ENCODE results near the gene COL1A2.

COL1A2 gene

DNA sequence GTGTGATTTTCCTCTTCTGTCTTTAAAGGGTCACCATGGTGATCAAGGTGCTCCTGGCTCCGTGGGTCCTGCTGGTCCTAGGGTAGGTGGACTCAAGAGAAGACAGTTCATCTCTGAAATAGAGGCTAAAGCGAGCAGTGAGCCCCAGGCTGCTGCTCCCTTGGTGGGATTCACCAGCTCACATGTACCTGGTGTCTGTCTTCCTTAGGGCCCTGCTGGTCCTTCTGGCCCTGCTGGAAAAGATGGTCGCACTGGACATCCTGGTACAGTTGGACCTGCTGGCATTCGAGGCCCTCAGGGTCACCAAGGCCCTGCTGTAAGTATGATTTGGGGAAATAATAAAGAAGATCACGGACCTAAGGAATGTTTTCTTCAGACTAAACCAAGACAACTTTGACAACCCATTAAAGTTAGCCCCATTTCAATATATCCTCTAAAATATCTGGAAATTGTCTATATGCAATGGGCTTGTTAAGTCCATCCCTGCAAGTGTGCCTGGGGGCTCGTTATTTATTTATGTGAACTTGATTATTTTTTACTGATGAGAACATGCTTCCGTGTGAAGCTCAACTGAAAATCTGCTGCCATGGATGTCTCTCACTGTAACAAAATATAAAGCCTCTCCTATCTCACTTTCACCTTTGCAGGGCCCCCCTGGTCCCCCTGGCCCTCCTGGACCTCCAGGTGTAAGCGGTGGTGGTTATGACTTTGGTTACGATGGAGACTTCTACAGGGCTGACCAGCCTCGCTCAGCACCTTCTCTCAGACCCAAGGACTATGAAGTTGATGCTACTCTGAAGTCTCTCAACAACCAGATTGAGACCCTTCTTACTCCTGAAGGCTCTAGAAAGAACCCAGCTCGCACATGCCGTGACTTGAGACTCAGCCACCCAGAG is 32.5 kb downstream of the COL1A2 start:
- no peaks in the 10 kb centered on the region for H3K36me3 Mint-ChIP-seq (ENCODE audit: low read depth)

DNA sequence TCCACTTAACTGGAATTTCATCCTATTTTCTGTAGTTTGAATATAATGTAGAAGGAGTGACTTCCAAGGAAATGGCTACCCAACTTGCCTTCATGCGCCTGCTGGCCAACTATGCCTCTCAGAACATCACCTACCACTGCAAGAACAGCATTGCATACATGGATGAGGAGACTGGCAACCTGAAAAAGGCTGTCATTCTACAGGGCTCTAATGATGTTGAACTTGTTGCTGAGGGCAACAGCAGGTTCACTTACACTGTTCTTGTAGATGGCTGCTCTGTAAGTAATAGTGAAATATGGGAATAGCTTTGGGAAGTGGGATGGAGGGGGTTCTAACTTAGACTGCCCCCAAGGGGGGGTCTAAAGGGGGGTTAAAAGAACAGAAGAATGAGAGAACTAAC is 34.5 kb downstream of the COL1A2 start:
- Mint-ChIP-seq H3K27me3 (ENCODE audit: low read depth) (no peaks in the 10 kb centered on the region), H3K4me3 (no peak overlapping the region), H3K9me3 (no peaks in the 10 kb centered on the region), H3K36me3 (ENCODE audit: low read depth) (no peaks in the 10 kb centered on the region), H3K27ac (no peak overlapping the region), H3K4me1 (ENCODE audit: low read depth) (no peaks in the 10 kb centered on the region)

More for the DNA sequence above, 32.5 kb downstream of the COL1A2 start:
- Mint-ChIP-seq H3K27ac (no peak overlapping the region), H3K27me3 (ENCODE audit: low read depth) (no peaks in the 10 kb centered on the region), H3K9me3 (no peaks in the 10 kb centered on the region), H3K4me3 (no peak overlapping the region), H3K4me1 (ENCODE audit: low read depth) (no peaks in the 10 kb centered on the region)

DNA sequence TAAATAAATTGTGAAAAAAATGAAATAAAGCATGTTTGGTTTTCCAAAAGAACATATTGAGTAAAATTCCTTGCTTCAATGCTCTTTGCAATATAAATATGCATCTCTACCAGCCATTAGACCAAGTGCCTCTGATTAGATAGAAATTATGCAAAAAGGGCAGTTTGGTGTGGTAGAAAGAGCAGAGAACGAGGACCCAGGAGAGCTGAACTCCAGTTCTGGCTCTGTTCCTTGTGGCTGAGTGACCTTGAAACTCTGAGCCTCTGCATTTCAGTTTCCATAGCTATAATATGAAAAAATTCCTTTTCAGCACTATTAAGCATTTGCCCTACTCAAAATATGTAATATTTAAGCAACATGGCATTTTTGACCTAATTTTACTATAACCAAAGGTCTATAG is 36.5 kb downstream of the COL1A2 start:
- H3K4me1 Mint-ChIP-seq (ENCODE audit: low read depth): no peaks in the 10 kb centered on the region
- H3K27ac Mint-ChIP-seq: no peak overlapping the region
- no peaks in the 10 kb centered on the region for H3K36me3 Mint-ChIP-seq (ENCODE audit: low read depth)
- H3K9me3 Mint-ChIP-seq: no peaks in the 10 kb centered on the region
- H3K4me3 Mint-ChIP-seq: no peak overlapping the region
- peaks cover 2% of the 10 kb centered on the region for H3K27me3 Mint-ChIP-seq (ENCODE audit: low read depth)

DNA sequence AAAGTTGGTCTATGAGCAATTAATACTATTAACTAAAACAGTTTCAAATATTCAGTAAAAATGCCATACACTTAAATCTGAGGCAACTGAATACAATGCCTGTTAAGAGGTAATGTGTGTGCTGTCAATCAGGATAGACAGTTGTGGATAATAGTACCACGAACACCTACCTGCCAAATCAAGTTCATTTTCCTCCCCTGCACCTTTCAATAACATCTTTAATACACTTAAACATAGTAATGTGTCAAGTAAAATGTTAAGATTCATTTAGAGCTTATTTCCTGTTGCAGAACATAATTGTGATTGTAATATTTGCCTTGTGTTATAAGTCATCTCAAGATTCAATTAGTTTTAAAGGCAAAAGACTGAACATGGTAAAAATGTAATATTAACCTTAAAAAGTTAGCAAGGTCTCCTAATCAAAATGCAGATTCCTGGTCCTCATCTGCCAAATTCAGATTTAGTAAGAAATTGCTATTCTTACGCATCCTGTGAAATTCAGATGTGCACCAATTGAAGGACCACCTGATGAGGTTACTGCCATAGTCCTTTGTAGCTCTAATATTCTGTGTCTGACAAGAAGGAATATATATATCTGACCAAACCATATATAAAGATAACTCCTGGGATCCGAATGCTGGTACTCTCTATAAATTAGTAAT is 37.1 kb downstream of the COL1A2 start:
- H3K36me3 Mint-ChIP-seq (ENCODE audit: low read depth): no peaks in the 10 kb centered on the region
- H3K4me1 Mint-ChIP-seq (ENCODE audit: low read depth): no peaks in the 10 kb centered on the region
- H3K27ac Mint-ChIP-seq: no peak overlapping the region
- H3K9me3 Mint-ChIP-seq: no peaks in the 10 kb centered on the region
- H3K27me3 Mint-ChIP-seq (ENCODE audit: low read depth): peaks cover 5% of the 10 kb centered on the region
- no peak overlapping the region for H3K4me3 Mint-ChIP-seq

DNA sequence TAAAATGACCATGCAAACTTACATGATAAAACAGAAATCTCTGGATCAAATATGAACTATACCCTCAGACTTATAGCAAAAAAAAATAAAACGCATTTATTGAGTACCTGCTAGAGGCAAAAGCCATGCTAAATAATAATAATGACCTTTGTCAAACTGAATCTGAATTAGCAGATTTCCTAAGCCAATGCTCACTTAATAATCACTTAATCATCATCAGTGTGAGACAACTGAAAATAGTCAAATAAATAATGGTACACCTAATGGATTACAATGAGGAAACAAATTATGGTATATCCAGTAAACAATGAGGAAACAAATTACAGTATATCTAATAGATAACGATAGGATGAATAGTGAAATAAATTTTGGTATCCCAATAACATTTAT is 37.6 kb downstream of the COL1A2 start:
- Mint-ChIP-seq H3K9me3 (no peaks in the 10 kb centered on the region), H3K27ac (no peak overlapping the region), H3K4me3 (no peak overlapping the region), H3K36me3 (ENCODE audit: low read depth) (no peaks in the 10 kb centered on the region), H3K27me3 (ENCODE audit: low read depth) (peaks cover 5% of the 10 kb centered on the region), H3K4me1 (ENCODE audit: low read depth) (no peaks in the 10 kb centered on the region)

DNA sequence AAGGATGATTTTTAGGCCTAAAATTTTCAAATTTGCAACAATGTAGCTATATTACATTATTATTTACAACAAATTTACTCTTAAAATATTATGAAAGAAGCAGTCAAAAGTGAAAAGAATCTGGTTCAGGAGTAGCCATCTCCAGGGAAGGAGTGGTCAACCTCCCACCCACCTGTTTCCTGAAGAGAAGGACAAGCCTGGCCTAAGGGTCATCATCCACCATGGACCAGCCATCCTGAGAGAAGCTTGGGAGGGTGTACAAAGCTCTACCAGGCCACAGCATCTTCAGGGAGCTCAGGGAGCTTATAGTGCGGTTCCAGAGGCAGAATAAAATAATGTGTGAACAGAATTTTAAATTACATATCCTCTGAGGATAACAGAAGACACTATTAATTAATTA is 38.1 kb downstream of the COL1A2 start:
- no peak overlapping the region for H3K4me3 Mint-ChIP-seq
- no peaks in the 10 kb centered on the region for H3K4me1 Mint-ChIP-seq (ENCODE audit: low read depth)
- H3K36me3 Mint-ChIP-seq (ENCODE audit: low read depth): no peaks in the 10 kb centered on the region
- H3K9me3 Mint-ChIP-seq: no peaks in the 10 kb centered on the region
- peaks cover 6% of the 10 kb centered on the region for H3K27me3 Mint-ChIP-seq (ENCODE audit: low read depth)
- H3K27ac Mint-ChIP-seq: no peak overlapping the region

DNA sequence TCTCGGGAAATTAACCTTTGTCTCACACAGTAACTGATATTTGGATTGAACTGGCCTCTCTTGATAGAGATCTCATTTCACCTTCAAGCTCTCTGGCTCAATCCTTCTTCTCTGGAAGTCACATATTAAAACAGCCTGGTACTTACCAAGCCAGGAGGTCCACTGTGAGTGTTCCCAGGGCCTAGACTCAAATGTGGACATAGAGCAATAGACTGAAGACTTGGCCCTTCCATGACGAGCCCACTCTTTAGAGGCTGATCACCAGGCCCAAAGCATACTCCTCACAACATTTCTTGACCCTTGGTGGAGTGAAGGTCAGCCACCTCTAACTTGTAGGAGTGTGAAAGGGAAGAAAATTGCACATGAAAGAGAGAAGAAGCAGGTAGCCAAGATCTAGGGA is 38.5 kb downstream of the COL1A2 start:
- Mint-ChIP-seq H3K9me3 (no peaks in the 10 kb centered on the region), H3K36me3 (ENCODE audit: low read depth) (no peaks in the 10 kb centered on the region), H3K4me3 (no peak overlapping the region), H3K4me1 (ENCODE audit: low read depth) (no peaks in the 10 kb centered on the region), H3K27ac (no peak overlapping the region), H3K27me3 (ENCODE audit: low read depth) (peaks cover 10% of the 10 kb centered on the region)

DNA sequence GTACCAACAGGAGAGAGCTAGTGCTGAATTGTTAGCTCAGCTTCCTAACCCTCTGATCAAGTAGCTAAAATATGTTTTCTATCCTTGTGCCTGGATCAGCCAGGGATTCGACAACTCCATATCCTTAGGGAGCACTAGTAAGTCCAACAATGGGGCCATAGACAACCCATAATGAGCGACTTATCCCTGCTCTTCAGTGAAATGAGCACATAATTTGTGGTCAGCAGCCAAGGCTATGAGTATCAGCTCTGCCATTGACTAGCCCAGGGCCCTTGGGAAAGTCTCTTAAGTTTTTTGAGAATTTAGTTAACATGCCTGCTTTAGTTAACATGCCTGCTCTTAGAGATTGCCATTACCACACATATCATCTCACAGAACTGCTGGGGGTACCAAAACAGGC is 39.3 kb downstream of the COL1A2 start:
- Mint-ChIP-seq H3K27ac (no peak overlapping the region), H3K27me3 (ENCODE audit: low read depth) (peaks cover 15% of the 10 kb centered on the region), H3K4me3 (no peak overlapping the region), H3K4me1 (ENCODE audit: low read depth) (no peaks in the 10 kb centered on the region), H3K36me3 (ENCODE audit: low read depth) (no peaks in the 10 kb centered on the region), H3K9me3 (no peaks in the 10 kb centered on the region)

DNA sequence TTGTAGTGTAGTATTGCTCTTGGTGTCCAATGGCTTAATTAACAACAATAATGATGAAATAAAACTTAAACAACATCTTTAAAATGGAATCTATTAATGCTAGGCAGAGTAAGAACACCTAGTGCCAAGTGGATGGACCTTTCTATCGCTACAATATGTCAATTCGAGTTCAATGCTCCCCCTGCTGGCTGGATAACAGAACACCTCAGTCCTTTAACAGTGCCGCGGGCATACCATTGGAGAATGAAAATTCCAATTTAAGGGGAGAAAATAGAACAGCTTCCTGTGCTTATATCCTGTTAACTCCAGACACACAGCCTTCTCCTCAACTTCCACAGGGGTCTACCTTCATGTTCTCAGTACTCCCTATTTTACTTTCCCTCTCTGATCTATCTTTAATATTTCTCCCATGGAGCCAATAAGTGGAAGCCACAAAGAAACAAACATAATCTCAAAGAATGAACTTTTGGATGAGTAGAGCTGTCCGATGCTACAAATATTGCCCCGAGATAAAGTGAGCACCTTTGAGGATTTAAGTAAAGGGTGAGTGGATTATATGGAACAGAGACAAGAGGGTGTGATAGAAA is 41.4 kb downstream of the COL1A2 start:
- Mint-ChIP-seq H3K27ac (no peak overlapping the region), H3K27me3 (ENCODE audit: low read depth) (peaks cover 15% of the 10 kb centered on the region), H3K4me1 (ENCODE audit: low read depth) (no peaks in the 10 kb centered on the region), H3K9me3 (no peaks in the 10 kb centered on the region), H3K4me3 (no peak overlapping the region), H3K36me3 (ENCODE audit: low read depth) (no peaks in the 10 kb centered on the region)

DNA sequence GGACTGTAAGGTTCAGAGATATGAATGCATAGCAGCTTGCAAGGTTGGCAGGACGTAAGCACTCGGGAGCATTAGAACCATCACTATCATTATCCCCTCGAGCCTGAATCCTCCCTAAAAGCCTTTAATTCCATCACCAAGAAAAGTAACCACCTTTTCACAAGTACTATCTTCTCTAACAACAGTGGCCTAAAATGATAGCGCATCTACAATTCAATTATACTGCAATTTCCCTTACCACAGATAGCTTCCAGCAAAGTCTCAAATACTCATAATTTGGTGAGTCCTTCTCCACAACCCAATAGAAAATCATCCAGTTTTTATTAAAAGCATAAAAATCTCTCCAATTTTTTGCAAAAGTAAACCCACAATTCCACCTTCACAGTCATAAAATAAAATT is 42.0 kb downstream of the COL1A2 start:
- Mint-ChIP-seq H3K9me3 (no peaks in the 10 kb centered on the region), H3K36me3 (ENCODE audit: low read depth) (no peaks in the 10 kb centered on the region), H3K4me1 (ENCODE audit: low read depth) (no peaks in the 10 kb centered on the region), H3K27me3 (ENCODE audit: low read depth) (peaks cover 15% of the 10 kb centered on the region), H3K4me3 (no peak overlapping the region), H3K27ac (no peak overlapping the region)

DNA sequence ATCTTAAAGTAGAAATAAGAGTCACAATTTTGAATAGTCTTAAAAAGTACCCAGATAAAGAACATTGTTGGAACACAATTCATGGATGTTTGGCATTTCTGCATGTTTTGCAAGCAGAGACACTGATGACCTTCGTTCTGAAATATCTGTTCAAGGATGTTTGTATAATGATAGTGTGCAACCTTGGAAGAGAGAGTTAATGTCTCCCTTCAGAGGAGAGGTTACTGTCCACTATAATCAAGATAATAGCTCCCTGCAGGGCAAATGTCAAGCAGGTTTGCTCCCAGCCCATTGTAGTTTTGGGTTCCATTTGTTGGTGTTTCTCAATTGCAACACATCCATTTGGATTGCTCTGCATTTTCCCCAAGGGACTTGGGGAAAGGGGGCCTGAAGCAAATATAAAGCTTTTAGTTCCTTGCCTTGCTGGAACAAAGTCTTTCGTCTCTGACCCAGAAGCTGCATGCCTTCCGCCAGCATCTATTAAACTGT is 45.2 kb downstream of the COL1A2 start:
- Mint-ChIP-seq H3K36me3 (ENCODE audit: low read depth) (no peaks in the 10 kb centered on the region), H3K4me1 (ENCODE audit: low read depth) (no peaks in the 10 kb centered on the region), H3K27me3 (ENCODE audit: low read depth) (peaks cover 22% of the 10 kb centered on the region), H3K9me3 (no peaks in the 10 kb centered on the region), H3K4me3 (no peak overlapping the region), H3K27ac (no peak overlapping the region)

DNA sequence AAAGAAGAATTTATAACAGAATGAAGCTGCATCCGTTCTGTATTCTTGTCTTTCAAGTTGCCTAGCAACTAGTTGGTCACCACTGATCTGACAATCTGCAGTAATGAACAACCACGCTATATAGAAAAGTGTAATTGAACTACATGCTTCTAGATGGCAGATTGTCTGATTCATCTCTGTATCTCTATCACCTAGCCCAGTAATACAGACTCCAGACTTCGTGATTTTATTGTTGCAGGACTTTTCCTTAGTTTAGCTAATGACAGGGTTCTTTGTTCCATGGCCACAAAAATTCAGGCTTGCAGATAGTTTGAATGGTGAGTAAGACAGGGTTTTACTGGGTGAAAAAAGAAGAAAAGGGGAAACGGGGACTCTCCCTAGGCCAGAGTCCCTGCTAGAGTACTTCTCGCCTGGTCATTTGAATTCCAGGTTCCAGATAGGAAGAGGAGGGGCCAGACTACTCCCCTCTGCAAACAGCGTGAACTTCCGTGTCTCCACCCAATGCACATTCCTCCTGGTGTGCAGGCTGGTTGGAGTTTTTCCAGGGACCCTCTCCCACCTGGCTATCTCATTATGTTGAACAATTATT is 45.9 kb downstream of the COL1A2 start:
- H3K27ac Mint-ChIP-seq: no peak overlapping the region
- no peaks in the 10 kb centered on the region for H3K9me3 Mint-ChIP-seq
- H3K36me3 Mint-ChIP-seq (ENCODE audit: low read depth): no peaks in the 10 kb centered on the region
- H3K27me3 Mint-ChIP-seq (ENCODE audit: low read depth): peaks cover 22% of the 10 kb centered on the region
- no peak overlapping the region for H3K4me3 Mint-ChIP-seq
- H3K4me1 Mint-ChIP-seq (ENCODE audit: low read depth): no peaks in the 10 kb centered on the region

DNA sequence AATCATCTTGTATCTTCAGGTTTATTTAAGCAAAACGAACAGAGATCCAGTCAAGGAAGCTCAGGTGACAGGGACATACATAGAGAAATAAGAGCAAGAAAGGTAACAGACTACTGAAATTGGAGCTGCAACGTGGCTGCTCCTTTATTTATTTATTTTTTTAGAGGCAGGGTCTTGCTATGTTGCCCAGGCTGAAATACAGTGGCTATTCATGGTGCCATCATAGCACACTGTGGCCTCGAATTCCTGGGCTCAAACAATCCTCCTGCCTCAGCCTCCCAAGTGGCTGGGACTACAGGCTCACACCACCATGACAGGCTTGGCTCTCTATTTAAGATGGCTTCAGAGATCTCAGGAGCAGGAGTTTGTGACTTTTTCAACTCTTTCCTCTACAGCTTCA is 46.4 kb downstream of the COL1A2 start:
- no peak overlapping the region for H3K27ac Mint-ChIP-seq
- H3K4me3 Mint-ChIP-seq: no peak overlapping the region
- no peaks in the 10 kb centered on the region for H3K4me1 Mint-ChIP-seq (ENCODE audit: low read depth)
- H3K36me3 Mint-ChIP-seq (ENCODE audit: low read depth): no peaks in the 10 kb centered on the region
- peaks cover 20% of the 10 kb centered on the region for H3K27me3 Mint-ChIP-seq (ENCODE audit: low read depth)
- no peaks in the 10 kb centered on the region for H3K9me3 Mint-ChIP-seq

DNA sequence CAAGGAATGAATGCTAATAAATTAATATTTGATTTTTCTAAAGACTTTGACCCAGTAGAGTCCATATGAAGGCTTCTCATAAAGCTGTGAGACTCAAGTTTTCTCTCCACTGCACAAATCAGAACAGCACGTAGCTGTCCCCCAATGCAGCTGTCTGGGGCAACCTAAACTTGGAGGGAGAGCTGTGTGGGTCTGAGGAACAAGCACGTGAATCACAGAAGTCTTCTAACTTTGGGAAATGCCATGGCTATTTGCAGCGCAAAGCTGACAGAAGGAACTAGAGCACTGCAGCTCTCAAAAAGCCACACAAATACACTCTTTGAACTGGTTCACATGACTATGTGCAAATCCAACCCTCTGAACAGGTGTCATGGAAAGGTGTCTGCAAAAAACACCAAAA is 47.9 kb downstream of the COL1A2 start:
- Mint-ChIP-seq H3K4me1 (ENCODE audit: low read depth) (no peaks in the 10 kb centered on the region), H3K9me3 (no peaks in the 10 kb centered on the region), H3K27ac (no peak overlapping the region), H3K4me3 (no peak overlapping the region), H3K27me3 (ENCODE audit: low read depth) (peaks cover 17% of the 10 kb centered on the region), H3K36me3 (ENCODE audit: low read depth) (no peaks in the 10 kb centered on the region)
